Neural crest cell (in vitro differentiated cells): Measurements from ENCODE around the gene NSMF. TPM values are rescaled to one million over a fixed set of nuclear protein-coding genes. Genes with fewer than 3 reads are reported as not detected.

Experiments
- DNase-seq: peaks from one replicate; pipeline ENCODE4 v3.0.0; 2021; ENCODE audit warnings: low read depth, mixed read lengths, low spot score
- H3K27ac Mint-ChIP-seq: one replicate; pipeline ENCODE4 v1.8.0; 2021; ENCODE audit warnings: mild to moderate bottlenecking, mixed read lengths; ENCODE audit not compliant: unreplicated experiment
- H3K27me3 Mint-ChIP-seq: 2 replicates; pipeline ENCODE4 v1.8.0; 2021; ENCODE audit warnings: low read depth, mild to moderate bottlenecking, mixed read lengths
- H3K36me3 Mint-ChIP-seq: 2 replicates; pipeline ENCODE4 v1.8.0; 2021; ENCODE audit warnings: low read depth, mild to moderate bottlenecking, mixed read lengths
- H3K4me1 Mint-ChIP-seq: 2 replicates; pipeline ENCODE4 v1.8.0; 2021; ENCODE audit warnings: mixed read lengths
- H3K4me3 Mint-ChIP-seq: one replicate; pipeline ENCODE4 v1.8.0; 2021; ENCODE audit warnings: mild to moderate bottlenecking, mixed read lengths
- H3K9me3 Mint-ChIP-seq: 2 replicates; pipeline ENCODE4 v1.8.0; 2021; ENCODE audit warnings: mixed read lengths
- total RNA-seq: library from RNA; stranded (reverse); gene quantifications from 2 replicates; pipeline ENCODE4 v1.2.1, GENCODE V29; 2021
- TF ChIP-seq, protein P1 (sequence below): fragments of 200-600 bp; sonication (generic); conservative IDR thresholded peaks from 2 replicates; pipeline ENCODE4 v1.5.0; 2021; ENCODE audit warnings: antibody characterized with exemption, mild to moderate bottlenecking

Gene NSMF
- total RNA-seq, 1 donor from 2014 or later: 64.4 TPM

DNA sequence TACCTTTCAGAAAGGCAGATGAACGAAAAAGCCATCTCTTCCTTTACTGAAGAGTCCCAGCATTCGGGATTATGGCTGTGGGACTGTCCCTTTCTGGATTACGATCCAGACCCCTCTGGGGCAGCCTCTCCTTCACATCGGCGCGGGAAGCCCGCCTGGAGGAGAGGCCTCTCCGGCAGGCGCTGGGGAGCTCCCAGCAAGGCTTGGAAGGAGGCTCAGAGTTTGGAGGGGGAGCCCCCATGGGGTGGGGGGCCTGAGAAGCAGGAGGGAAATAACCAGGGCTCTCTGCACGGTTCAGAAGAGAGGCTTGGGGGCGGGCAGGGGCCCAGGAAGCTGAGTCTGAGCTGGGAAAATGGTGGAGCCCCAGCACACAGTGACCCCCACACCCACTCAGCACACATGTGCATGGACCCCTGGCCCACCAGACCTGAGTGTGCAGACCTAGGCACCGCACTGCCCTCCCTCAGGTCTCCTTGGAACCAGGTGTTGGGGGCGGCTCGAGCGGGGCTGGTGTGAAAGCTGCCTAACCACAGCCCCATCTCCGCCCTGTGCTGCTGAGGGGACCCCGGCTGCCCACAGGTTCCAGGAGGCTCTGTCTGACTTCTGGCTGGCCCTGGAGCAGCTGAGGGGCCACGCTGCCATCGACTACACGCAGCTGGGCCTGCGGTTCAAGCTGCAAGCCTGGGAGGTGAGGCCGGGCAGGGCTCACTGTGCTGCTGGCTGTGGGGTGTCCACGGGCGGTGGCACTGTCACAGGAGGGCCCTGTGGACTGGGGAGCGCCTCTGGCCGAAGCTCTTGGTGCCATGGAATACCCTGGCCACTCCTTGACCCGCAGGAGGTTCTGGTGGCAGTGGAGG is 31.5 kb downstream of the NSMF start:
- no peak for DNase-seq
- peaks cover 3% of the 10 kb centered on the region for H3K27me3 Mint-ChIP-seq
- H3K36me3 Mint-ChIP-seq: no peaks in the 10 kb centered on the region
- no peaks in the 10 kb centered on the region for H3K4me1 Mint-ChIP-seq
- H3K9me3 Mint-ChIP-seq: no peaks in the 10 kb centered on the region
- H3K4me3 Mint-ChIP-seq: no peak overlapping the region
- TF ChIP-seq, protein P1, sequence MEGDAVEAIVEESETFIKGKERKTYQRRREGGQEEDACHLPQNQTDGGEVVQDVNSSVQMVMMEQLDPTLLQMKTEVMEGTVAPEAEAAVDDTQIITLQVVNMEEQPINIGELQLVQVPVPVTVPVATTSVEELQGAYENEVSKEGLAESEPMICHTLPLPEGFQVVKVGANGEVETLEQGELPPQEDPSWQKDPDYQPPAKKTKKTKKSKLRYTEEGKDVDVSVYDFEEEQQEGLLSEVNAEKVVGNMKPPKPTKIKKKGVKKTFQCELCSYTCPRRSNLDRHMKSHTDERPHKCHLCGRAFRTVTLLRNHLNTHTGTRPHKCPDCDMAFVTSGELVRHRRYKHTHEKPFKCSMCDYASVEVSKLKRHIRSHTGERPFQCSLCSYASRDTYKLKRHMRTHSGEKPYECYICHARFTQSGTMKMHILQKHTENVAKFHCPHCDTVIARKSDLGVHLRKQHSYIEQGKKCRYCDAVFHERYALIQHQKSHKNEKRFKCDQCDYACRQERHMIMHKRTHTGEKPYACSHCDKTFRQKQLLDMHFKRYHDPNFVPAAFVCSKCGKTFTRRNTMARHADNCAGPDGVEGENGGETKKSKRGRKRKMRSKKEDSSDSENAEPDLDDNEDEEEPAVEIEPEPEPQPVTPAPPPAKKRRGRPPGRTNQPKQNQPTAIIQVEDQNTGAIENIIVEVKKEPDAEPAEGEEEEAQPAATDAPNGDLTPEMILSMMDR: no peak
- no peak overlapping the region for H3K27ac Mint-ChIP-seq

DNA sequence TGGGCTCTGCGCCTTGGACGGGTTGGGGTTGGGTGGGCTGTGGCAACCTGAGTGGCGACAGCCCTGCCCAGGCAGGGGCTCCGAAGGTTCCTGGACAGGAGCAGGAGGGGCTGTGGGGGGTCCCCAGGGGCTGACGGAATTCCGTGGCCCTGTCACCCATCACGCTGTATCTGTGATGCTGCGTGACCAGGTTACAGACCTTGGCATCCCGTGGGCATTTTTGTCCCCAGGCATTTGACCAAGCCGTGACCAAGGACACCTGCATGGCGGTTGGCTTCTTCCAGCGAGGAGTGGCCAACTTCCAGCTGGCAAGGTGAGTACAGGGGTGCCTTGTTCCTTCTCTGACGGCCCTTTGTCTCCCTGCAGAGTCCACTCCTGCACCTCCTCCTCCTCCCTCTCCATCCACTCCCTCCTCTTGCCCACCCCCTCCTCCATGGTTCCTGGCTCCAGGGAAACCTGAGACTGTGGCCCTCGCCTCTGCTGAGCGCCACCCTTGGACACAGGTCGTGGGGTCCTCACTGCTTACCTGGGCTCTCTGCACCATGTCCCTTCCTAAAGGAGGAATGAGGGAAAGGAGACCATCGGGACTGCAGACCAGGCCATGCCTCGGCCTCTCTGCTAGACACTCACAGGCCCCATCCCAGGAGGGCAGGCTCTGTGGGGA is 33.0 kb downstream of the NSMF start:
- no peak for DNase-seq
- Mint-ChIP-seq H3K4me3 (no peak overlapping the region), H3K27me3 (peaks cover 3% of the 10 kb centered on the region), H3K27ac (no peak overlapping the region), H3K4me1 (peaks cover 8% of the 10 kb centered on the region), H3K9me3 (no peaks in the 10 kb centered on the region), H3K36me3 (no peaks in the 10 kb centered on the region)
- TF ChIP-seq, protein P1: no peak

DNA sequence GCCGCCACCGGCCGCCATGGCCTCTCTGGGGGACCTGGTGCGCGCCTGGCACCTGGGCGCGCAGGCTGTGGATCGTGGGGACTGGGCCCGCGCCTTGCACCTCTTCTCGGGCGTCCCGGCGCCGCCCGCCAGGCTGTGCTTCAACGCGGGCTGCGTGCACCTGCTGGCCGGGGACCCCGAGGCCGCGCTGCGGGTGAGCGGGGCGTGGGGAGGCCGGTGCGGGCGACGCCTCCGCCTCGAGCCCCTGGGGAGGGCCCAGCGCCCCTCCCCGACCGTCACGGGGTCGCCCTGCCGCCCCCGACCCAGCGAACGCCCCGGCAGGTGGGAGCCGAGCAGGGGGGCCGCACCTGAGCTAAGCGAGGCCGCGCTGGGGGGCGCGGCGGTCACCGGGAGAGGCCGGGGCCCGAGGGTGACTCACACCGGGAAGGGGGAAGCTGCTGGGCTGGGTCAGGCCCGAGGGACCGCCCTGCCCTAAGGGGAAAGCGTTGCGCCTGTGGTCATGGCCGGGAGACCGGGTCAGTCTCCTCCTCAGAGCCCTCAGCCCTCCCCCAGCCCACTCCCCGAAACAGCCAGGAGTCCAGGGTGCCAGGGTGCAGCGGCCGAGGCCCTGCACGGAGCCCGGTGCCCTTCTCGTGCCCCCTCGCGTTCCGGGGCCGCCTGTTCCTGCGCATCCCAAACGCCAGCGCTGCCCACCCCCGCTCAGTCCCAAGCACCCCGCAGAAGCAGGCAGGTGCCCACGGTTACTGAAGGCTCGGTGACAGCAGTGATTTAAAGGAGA is 35.4 kb downstream of the NSMF start:
- Mint-ChIP-seq H3K27ac (no peak overlapping the region), H3K4me3 (peak overlapping the region; percentile 83), H3K9me3 (no peaks in the 10 kb centered on the region), H3K4me1 (peaks cover 8% of the 10 kb centered on the region), H3K36me3 (no peaks in the 10 kb centered on the region), H3K27me3 (peaks cover 3% of the 10 kb centered on the region)
- TF ChIP-seq, protein P1: no peak
- no peak for DNase-seq

DNA sequence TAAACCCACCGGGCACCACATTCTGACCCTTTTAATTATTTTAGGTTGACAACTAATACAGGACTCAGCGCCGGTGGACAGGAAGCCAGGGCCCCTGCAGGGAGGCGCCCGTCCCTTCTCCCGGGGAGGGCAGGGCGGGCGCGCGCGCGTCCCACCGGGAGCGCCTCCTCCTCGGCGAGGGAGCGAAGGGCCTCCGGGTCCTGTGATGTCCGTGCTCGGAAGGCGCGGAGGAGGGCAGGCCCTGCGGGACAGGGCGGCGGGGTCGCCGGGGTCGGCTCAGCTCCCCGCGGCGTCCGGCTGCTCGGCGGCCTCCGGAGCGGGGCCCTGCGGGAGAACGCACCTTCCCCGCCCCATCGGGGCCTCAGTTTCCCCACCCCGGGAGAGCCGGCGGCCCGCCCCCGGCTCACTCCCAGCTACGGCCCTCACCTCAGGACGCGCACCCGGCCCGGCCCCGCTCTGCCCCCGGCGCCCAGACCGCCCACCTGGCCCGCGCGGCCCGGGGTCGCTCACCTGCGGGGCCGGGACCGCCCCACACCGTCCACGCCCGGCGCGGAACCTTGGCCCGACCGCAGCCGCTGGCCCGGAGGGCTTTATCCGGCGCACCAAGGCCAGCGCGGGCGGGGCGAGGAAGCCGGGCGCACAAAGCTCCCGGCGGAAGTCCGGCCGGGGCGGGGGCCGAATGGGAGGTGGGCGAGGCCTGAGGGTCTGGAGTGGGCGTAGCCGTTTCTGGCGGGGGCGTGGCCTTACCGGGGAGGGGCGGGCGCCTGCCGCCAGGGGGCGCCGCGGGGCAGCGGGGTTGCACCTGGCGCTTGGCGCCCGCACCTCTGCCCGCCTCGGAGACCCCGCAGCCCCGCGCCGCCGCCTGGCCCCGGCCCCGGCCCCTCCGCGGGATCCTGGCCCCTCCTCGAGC is 36.3 kb downstream of the NSMF start, which contains the start of the genes EXD3 and NOXA1:
EXD3 (minus strand) TSS at position 559 of the 910 bp plus-strand sequence. CDS start 27,805 bp downstream, outside the sequence.
NOXA1 (plus strand) TSS at position 790 of the 910 bp plus-strand sequence. CDS start 137 bp downstream, outside the sequence.
- Mint-ChIP-seq H3K27ac (peak within 1 kb of the TSS; percentile 4), H3K27me3 (peaks cover 3% of the 10 kb centered on the region)

More for the DNA sequence above, 36.3 kb downstream of the NSMF start, which contains the start of the genes EXD3 and NOXA1:
- no peaks in the 10 kb centered on the region for H3K36me3 Mint-ChIP-seq
- H3K9me3 Mint-ChIP-seq: no peaks in the 10 kb centered on the region
- TF ChIP-seq, protein P1: peak; percentile 79
- peak within 1 kb of the TSS; percentile 88 for H3K4me3 Mint-ChIP-seq
- DNase-seq: peak; percentile 93
- H3K4me1 Mint-ChIP-seq: peaks cover 8% of the 10 kb centered on the region
